Lower lobe of right lung (tissue), 2 donors: Measurements from ENCODE around the gene REXO1. TPM values are rescaled to one million over a fixed set of nuclear protein-coding genes. Genes with fewer than 3 reads are reported as not detected.

Source experiments
- ATAC-seq, 2 donors: fragments of 200-7000 bp; cut with Tn5 transposase; one replicate each; pipeline ENCODE4 v1.9.1; 2020 to 2022; ENCODE audit warnings: mild to moderate bottlenecking in 2 of 2, moderate library complexity in 2 of 2
- DNase-seq: peaks from one replicate; pipeline ENCODE4 v3.0.0-alpha.2; 2020
- H3K27ac ChIP-seq: fragments of 200-600 bp; one replicate; pipeline ENCODE4 v1.8.0; 2022
- H3K27me3 ChIP-seq: fragments of 200-600 bp; one replicate; pipeline ENCODE4 v1.8.0; 2022; ENCODE audit warnings: low read depth
- H3K36me3 ChIP-seq: fragments of 200-600 bp; one replicate; pipeline ENCODE4 v1.8.0; 2022; ENCODE audit warnings: mild to moderate bottlenecking
- H3K4me1 ChIP-seq: fragments of 200-600 bp; one replicate; pipeline ENCODE4 v1.8.0; 2022
- H3K4me3 ChIP-seq: fragments of 200-600 bp; one replicate; pipeline ENCODE4 v1.8.0; 2022; ENCODE audit warnings: mild to moderate bottlenecking
- H3K9me3 ChIP-seq: fragments of 200-600 bp; one replicate; pipeline ENCODE4 v1.8.0; 2022
- intact Hi-C: fragments of 100-400 bp; cut with DNase I; formaldehyde crosslinking; loops from one replicate; pipeline ENCODE4 v1.11.0; 2022
- total RNA-seq: library from RNA; stranded (reverse); fragmentation: NEBNext Ultra II Directional; extraction: Animal tissue kit (Norgen Biotek cat#: 25700); gene quantifications from one replicate; pipeline ENCODE4 v1.2.1, GENCODE V29; 2021
- TF ChIP-seq, protein P1 (sequence below): fragments of 200-600 bp; IDR thresholded peaks from one replicate; pipeline ENCODE4 v1.8.0; 2022; ENCODE audit warnings: antibody characterized with exemption, mild to moderate bottlenecking
- donor health status: DM: no; HTN: yes; CAD: no; lungs with severe emphysema.

The REXO1 gene
- total RNA-seq, 1 donor from 2014 or later = 29.1 TPM

DNA sequence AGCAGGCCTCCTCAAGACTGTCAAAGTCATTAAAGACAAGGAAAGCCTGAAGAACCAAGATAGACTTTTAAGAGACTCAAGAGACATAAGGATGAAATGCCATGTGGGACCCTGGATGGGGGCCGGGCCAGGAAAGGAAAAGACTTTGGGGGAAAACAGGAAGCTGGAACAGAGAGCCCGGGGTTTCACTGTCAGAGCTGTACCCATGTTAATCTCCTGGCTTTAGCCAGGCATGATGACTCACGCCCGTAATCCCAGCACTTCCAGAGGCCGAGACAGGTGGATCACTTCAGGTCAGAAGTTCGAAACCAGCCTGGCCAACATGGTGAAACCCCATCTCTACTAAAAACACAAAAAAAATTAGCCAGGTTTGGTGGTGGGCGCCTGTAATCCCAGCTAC lies 20.7 kb upstream of the REXO1 start:
- ATAC-seq = no peak
- TF ChIP-seq, protein P1, sequence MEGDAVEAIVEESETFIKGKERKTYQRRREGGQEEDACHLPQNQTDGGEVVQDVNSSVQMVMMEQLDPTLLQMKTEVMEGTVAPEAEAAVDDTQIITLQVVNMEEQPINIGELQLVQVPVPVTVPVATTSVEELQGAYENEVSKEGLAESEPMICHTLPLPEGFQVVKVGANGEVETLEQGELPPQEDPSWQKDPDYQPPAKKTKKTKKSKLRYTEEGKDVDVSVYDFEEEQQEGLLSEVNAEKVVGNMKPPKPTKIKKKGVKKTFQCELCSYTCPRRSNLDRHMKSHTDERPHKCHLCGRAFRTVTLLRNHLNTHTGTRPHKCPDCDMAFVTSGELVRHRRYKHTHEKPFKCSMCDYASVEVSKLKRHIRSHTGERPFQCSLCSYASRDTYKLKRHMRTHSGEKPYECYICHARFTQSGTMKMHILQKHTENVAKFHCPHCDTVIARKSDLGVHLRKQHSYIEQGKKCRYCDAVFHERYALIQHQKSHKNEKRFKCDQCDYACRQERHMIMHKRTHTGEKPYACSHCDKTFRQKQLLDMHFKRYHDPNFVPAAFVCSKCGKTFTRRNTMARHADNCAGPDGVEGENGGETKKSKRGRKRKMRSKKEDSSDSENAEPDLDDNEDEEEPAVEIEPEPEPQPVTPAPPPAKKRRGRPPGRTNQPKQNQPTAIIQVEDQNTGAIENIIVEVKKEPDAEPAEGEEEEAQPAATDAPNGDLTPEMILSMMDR = no peak
- Histone ChIP-seq H3K4me3 (no peak overlapping the region), H3K9me3 (no peaks in the 10 kb centered on the region), H3K27ac (no peak overlapping the region), H3K36me3 (peaks cover 27% of the 10 kb centered on the region), H3K4me1 (peaks cover 39% of the 10 kb centered on the region), H3K27me3 (no peaks in the 10 kb centered on the region)
- DNase-seq = no peak
- intact Hi-C loops = no loop called here

DNA sequence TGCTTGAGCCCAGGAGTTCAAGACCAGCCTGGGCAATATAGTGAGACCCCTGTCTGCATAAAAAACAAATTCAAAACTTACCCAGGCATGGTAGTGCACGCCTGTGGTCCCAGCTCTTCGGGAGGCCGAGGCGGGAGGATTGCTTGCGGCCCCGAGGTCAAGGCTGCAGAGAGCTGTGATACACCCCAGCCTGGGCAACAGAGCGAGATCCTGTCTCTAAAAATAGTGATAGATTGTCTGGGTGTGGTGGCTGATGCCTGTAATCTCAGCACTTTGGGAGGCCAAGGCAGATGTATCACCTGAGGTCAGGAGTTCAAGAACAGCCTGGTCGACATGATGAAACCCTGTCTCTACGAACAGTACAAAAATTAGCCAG lies 19.1 kb upstream of the REXO1 start:
- Histone ChIP-seq H3K4me3 (no peak overlapping the region), H3K27me3 (no peaks in the 10 kb centered on the region), H3K27ac (no peak overlapping the region), H3K36me3 (peaks cover 22% of the 10 kb centered on the region), H3K9me3 (no peaks in the 10 kb centered on the region), H3K4me1 (peaks cover 24% of the 10 kb centered on the region)
- ATAC-seq (no peak), DNase-seq (no peak)
- TF ChIP-seq, protein P1 = no peak
- intact Hi-C loops = no loop called here

DNA sequence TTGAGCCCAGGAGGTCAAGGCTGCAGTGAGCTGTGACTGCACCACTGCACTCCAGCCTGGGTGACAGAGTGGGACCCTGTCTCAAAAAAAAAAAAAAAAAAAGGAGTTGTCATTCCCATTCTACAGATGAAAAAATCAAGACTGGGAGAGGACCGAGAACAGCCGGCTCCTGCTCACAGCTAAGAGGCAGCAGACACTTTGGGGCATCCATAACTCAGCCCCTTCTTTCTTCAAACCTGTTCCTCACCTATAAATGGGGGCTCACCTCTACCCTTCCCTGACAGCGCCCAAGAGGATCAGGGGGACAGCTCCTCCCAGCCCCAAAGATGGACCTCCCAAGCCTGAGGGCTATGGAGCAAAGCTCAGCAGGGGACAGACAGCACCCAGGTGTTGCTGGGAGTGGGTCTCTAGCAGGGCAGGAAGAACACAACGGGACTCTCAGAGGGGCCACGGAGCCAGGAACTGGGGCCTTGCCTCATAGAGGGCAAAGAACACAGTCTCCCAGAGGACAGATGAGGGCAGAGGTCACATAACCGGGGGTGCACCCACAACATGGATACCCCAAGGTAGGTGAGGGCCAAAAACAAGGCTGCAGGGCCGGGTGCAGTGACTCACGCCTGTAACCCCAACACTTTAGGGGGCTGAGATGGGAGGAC lies 18.5 kb upstream of the REXO1 start:
- intact Hi-C loops = no loop called here
- no peak overlapping the region for H3K4me3 ChIP-seq

DNA sequence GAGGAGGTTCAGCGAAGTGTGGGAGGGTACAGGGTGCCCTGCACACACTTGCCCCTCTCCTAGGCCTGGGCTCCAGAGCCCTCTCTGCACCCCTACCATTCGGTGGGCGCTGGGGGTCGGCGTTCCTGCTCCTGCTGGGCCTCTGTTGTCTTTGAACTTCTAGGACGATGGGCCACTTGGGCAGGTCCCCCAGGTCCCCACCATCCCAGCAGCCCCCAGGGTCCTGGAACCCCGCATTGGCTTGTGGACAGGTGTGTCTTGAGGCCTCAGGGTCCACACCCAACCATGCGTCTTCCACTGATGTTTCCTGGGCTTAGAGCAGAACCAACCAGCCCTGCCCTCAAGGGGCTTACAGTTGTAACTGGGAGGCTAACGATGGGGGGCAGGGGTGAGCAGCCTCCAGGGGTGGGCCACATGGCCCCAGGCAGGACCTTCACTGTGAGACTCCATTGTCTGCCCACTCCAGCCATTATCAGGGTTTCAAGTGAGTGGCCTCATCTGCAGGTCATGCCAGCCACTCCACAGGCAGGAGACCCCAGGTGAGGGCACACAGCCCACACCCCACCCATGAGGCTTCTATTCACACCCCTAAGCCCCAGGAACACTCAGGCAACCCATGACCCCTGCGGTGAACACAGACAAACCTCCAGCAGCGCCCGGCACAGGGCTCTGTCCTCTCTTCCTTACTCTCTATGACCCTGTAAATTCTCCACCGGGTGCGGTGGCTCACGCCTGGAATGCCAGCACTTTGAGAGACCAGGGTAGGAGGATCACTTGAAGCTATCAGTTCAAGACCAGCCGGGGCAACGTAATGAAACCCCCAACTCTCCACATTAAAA lies 17.1 kb upstream of the REXO1 start:
- Histone ChIP-seq H3K27ac (peak overlapping the region; percentile 90), H3K36me3 (peaks cover 4% of the 10 kb centered on the region), H3K4me3 (peak overlapping the region; percentile 80), H3K9me3 (no peaks in the 10 kb centered on the region), H3K27me3 (no peaks in the 10 kb centered on the region), H3K4me1 (peaks cover 29% of the 10 kb centered on the region)
- ATAC-seq = no peak
- intact Hi-C loops = no loop called here
- TF ChIP-seq, protein P1 = no peak
- peak; percentile 45 for DNase-seq

More for the DNA sequence above, 18.5 kb upstream of the REXO1 start:
- no peak overlapping the region for H3K27ac ChIP-seq
- TF ChIP-seq, protein P1 = no peak
- ATAC-seq (no peak), DNase-seq (no peak)
- no peaks in the 10 kb centered on the region for H3K27me3 ChIP-seq
- H3K4me1 ChIP-seq = peaks cover 24% of the 10 kb centered on the region
- H3K9me3 ChIP-seq = no peaks in the 10 kb centered on the region
- H3K36me3 ChIP-seq = peaks cover 17% of the 10 kb centered on the region

DNA sequence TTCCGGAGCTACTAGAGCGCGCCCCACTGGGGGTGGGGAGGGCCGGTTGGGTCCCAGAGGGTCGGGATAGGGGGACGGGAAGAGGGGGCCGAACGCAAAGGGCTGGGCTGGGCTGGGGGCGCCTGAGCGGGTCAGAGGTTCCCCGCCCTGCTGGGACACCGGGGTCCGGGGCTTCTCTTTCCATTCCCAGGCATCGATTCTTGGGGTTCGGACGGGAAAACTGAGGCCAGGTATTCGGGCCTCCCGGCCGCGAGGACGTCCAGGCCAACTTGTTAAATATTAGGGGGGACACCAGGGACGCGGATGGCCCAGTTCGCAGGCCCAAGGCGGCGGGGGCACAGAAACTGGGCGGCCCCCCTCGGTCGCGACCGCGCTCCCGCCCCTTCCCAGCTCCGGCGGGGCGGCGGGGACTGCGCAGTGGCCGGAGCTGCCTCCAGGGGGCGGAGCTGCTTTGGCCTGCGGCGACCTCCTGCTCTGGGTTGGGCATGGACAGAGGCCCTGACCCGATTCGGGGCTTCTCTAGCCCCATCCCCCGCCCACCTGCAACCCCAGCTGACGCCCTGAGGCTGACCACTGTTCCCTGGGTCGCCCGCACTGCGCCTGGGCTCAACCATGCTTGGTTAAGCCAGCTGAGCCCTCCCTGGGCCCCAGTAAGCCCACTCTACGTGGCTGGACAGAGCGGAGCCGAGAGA lies 16.3 kb upstream of the REXO1 start:
- TF ChIP-seq, protein P1 = peak; percentile 79
- Histone ChIP-seq H3K9me3 (no peaks in the 10 kb centered on the region), H3K36me3 (no peaks in the 10 kb centered on the region), H3K4me3 (peak overlapping the region; percentile 80), H3K4me1 (peaks cover 36% of the 10 kb centered on the region), H3K27ac (peak overlapping the region; percentile 90), H3K27me3 (no peaks in the 10 kb centered on the region)
- DNase-seq (peak; percentile 86), ATAC-seq (peak; percentile 82)
- intact Hi-C loops = no loop called here
